GM18502 (cell line): ENCODE measurements around the gene NOL11.
"Not testable (repeated sequence)": the region's sequence is repeated elsewhere in the genome, so short reads cannot be mapped to it uniquely, and the experiment has no call there.

Experiments used
- ATAC-seq: cut with Tn5 transposase; IDR thresholded peaks from one replicate; pipeline ENCODE4 v1.9.1; 2021; ENCODE audit warnings: mild to moderate bottlenecking; ENCODE audit not compliant: unreplicated experiment, poor library complexity

Gene NOL11

GRCh38 chr17:67707442-67707841 is 10.3 kb upstream of the NOL11 start:
- ATAC-seq = no peak

- ATAC-seq = no peak
These were observed 9.4 kb upstream of the NOL11 start for GRCh38 chr17:67708378-67708777.

GRCh38 chr17:67711916-67712315 is 5.8 kb upstream of the NOL11 start:
- no peak for ATAC-seq

DNA sequence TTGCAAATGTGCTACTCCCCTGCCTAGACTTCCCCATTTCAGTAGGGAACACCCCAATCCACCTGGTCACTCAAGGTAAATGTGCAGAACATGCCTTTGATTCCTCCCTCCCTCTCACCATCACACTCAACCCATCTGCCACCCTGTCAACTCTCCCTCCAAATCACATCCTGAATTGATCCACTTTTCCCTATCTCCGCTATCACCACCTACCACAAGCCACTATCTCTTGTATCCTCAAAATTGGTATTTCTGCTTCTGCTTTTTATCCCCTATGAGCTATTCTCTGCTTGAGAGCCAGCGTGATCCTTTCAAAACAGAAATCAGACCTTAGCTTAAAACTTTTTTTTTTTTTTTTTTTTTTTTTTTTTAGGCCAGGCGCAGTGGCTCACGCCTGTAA is 5.4 kb upstream of the NOL11 start:
- ATAC-seq = no peak

DNA sequence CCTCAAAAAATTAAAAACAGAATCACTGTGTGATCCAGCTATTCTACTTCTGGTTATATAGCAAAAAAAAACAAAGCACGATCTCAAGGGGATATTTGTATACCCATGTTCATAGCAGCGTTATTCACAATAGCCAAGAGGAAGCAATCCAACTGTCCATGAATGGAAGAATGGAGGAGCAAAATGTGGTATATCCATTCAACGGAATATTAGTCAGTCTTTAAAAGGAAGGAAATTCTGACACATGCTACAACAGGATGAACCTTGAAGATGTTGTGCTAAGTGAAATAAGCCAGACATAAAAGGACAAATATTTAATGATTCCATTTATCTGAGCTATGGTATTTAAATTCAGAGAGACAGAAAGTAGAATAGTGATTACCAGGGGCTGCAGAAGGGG is 4.6 kb upstream of the NOL11 start:
- ATAC-seq = no peak

DNA sequence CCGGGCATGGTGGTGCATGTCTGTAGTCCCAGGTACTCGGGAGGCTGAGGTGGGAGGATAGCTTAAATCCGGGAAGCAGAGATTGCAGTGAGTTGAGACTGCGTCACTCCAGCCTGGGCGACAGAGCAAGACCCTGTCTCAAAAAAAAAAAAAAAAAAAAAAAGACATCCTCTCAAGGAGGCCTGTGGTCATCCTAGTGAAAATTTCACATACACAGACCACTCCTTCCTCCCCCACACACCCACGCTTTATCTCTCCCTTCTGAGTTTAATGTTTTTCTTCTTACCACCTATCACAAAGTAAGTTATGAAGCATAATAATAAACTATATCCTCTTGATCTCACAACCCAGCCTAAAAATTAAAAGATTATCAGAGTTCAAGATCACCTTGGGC is 1.3 kb upstream of the NOL11 start:
- no peak for ATAC-seq

DNA sequence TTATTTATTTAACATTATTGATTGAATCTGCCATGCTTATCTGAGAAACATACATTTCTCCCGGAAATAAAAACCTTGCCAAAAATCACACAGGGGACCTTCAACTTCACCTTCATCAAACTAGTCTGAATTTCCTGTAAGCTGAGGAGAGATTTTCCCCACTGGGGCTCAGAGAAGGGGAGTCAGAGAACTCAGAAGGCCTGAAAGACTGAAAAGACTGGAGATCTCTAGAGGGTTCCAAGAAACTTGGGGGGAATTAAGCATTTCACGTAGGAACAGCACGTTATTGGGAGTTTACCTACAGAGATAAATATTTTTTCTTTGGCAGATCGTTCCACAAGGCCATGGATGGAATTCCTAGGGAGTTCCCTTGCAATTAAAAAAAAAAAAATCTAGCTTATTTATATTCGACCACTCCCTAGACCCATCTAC is 528 bp upstream of the NOL11 start:
- no peak for ATAC-seq

GRCh38 chr17:67718325-67718941 is 697 bp downstream of the NOL11 start:
- ATAC-seq = peak; percentile 29

DNA sequence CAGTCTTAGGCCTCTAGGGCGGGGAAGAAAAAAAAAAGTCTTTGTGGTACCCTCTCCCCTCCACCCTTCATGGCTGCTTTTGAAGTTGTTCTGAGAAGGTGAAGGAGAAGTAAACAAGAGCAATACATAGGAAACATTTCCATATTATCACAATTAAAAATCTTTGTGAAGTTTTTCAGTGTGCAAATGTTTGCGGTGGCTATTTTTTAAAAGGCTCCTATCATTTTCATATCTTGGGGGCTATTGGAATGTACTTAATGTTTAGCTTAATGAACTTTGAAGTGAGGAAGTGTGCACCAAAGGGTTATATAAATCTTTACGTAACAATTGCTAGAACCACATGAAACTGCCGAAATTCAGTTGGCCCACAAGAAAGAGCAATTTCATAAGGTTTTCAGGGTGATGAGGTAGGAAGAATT is 7.6 kb downstream of the NOL11 start:
- ATAC-seq = no peak

- ATAC-seq = no peak
These were observed 8.1 kb downstream of the NOL11 start for GRCh38 chr17:67725807-67726206.

DNA sequence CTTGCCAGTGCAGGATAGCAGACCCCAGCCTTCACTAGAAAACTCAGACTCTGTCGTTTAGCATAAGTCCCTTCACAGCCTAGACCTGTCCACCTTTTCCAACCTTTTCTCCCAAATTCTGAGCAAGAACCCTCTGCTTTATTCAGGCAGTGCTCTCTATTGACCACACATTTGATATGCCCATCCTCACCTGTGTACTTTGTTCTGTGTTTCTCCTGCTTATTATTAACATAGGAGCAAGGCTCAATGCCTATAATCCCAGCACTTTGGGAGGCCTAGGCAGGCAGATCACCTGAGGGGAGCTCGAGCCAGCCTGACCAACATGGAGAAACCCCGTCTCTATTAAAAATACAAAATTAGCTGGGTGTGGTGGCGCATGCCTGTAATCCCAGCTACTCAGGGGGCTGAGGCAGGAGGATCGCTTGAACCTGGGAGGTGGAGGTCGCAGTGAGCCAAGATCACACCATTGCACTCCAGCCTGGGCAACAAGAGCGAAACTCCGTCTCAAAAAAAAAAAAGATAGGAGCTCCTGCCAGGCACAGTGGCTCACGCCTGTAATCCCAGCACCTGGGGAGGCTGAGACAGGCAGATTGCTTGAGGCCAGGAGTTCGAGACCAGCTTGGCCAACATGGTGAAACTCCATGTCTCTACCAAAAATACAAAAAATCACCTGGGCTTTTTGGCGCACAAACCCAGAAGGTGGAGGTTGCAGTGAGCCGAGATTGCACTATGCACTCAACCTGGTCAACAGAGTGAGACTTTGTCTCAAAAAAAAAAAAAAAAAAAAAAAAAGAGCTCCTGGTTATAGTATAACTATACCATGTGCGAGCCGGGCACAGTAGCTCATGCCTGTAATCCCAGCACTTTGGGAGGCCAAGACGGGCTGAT is 9.7 kb downstream of the NOL11 start:
- not testable (repeated sequence) for ATAC-seq

- no peak for ATAC-seq
These were observed 12.2 kb downstream of the NOL11 start for GRCh38 chr17:67729903-67730302.

GRCh38 chr17:67730731-67731130 is 13.0 kb downstream of the NOL11 start:
- no peak for ATAC-seq

- no peak for ATAC-seq
These were observed 15.7 kb downstream of the NOL11 start for GRCh38 chr17:67733449-67733848.

DNA sequence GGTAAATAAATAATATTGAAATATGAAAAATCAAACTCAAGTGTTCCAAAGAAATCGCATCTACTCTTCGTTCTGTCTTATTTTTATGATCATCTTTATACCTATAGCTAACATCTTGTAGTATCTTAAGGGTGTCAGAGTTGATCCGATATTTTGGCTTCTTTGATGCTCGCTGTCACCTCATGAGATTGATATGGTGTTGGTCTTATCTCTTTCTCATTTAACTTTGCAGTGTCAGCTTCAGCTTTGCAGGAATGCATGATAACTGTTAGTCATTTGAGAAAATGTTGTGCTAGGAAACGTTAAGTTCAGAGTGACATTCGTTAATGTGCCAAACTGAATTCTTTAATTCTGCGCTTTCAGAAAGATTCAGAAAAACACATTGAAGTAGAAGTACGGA is 19.4 kb downstream of the NOL11 start:
- no peak for ATAC-seq

GRCh38 chr17:67742025-67742424 is 24.3 kb downstream of the NOL11 start:
- ATAC-seq = no peak

DNA sequence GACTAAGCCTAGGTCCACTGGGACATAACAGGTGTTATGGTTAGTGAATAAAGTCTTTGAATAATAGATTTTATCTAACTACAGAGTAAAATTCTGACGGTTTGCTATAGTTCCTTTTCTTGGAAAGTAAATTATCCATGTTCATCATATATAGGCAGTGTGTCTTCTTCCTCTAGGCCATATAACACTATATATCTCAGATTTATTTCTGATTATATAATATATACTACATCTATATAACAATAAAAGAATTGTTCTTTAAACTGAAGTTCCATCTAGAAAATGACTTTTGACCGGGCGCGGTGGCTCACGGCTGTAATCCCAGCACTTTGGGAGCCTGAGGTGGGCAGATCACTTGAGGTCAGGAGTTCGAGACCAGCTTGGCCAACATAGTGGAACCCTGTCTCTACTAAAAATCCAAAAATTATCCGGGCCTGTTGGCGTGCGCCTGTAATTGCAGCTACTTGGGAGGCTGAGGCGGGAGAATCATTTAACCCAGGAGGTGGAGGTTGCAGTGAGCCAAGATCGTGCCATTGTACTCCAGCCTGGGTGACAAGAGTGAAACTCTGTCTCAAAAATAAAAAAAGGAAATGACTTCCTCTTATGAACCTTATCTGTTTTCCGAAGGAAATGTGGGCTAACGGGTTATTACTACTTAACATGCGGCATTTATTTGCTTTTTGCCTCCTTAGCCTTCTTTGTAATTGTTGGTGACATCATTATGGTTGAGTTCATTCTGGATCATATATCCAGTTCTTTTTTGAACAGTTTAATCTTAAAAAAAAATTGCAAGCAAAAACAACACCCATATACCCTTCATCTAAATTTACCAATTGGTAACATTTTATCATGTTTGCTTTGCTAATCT is 29.2 kb downstream of the NOL11 start:
- ATAC-seq = no peak

DNA sequence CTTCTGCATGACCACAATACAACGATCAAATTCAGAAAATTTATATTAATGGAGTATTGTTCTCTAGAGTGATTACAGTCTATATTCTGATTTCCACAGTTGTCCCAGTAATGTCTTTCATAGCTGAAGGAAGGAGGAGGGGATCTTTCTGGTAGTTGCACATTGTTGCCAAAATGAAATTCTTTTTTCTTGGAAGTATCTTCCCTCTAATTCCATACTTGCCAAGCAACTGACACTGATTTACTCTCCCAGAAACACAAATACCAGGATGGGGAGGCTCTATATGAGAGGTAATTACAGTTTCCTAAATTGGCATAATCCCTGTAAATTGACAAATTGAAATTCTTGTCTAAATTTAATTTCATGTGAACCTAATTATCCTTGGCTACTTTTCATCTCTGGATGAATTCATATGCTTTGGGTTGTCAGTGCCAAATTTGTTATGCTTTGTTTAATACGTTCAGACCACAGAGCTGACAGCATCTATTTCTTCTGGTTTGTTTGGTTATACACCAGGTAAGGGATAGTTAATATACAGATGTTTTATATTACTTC is 30.0 kb downstream of the NOL11 start:
- ATAC-seq = no peak

- no peak for ATAC-seq
These were observed 32.3 kb downstream of the NOL11 start for GRCh38 chr17:67750067-67750466.
